K562 (cell line): ENCODE data around the gene HIPK1. TPM values are rescaled to one million over a fixed set of nuclear protein-coding genes. Genes with fewer than 3 reads are reported as not detected.

Experiments used
- ATAC-seq: fragments of 200-7000 bp; cut with Tn5 transposase; 3 replicates; pipeline ENCODE4 v1.9.1; 2020; ENCODE audit warnings: moderate library complexity
- BruUV-seq: library from RNA; stranded (reverse); fragments of 400-500 nt; replicated peaks from 2 replicates; lab custom pipeline; 2021; lab: Mats Ljungman, UMichigan
- CTCF ChIA-PET: fragments of 300-600 bp; formaldehyde crosslinking; extraction: SDS; loops from one replicate; lab custom pipeline; 2021; ENCODE audit warnings: low intra/inter-chr PET ratio; lab: Yijun Ruan, JAX
- POLR2A ChIA-PET: fragments of 300-600, 350-650 bp; sonication (Branson Sonifier 250); formaldehyde crosslinking; extraction: SDS; loops from one replicate; lab custom pipeline; 2021; ENCODE audit warnings: antibody characterized with exemption, inconsistent platforms; lab: Yijun Ruan, JAX
- DNase-seq, 4 experiments: peaks; one replicate each; pipeline versions ENCODE4 v3.0.0 to v3.0.0-alpha.2; 2011 to 2018; ENCODE audit warnings: low spot score in 3 of 4, mixed read lengths in 3 of 4; ENCODE audit errors: extremely low read depth in 1 of 4
- FAIRE-seq: peaks from 2 replicates; lab custom pipeline; 2011; peaks lifted over from hg19 to GRCh38; lab: Jason Lieb, UNC
- H2AFZ ChIP-seq: 2 replicates; pipeline ENCODE4 v1.6.0; 2011; ENCODE audit warnings: low read depth, low read length, control low read depth, inconsistent platforms
- H3K27ac ChIP-seq: fragments of 200-600 bp; 3 replicates; pipeline ENCODE4 v1.8.0; 2011; ENCODE audit warnings: low read depth, mild to moderate bottlenecking, control low read depth, inconsistent platforms, low read length, moderate library complexity, mixed read lengths; ENCODE audit errors: extremely low read depth
- H3K27me3 ChIP-seq, 2 experiments: fragments of 300-600 bp in 1 of 2; 2 replicates in 1 of 2; 3 replicates in 1 of 2; pipeline versions ENCODE4 v1.6.0 to v1.8.0; 2011; ENCODE audit warnings: inconsistent platforms in 2 of 2, low read length in 2 of 2, mild to moderate bottlenecking in 1 of 2, mixed read lengths in 1 of 2, moderate library complexity in 1 of 2; ENCODE audit not compliant: control insufficient read depth in 2 of 2, insufficient read depth in 2 of 2
- H3K36me3 ChIP-seq: fragments of 300-600 bp; 3 replicates; pipeline ENCODE4 v1.8.0; 2011; ENCODE audit warnings: mild to moderate bottlenecking, low read length, inconsistent platforms; ENCODE audit not compliant: control insufficient read depth, insufficient read depth
- H3K4me1 ChIP-seq, 2 experiments: fragments of 200-600 bp in 1 of 2; replicated peaks in 1 of 2; 2 replicates in 1 of 2; 3 replicates in 1 of 2; pipeline versions ENCODE4 v1.5.1 to v1.8.0; 2011; ENCODE audit warnings: inconsistent platforms in 2 of 2, low read length in 2 of 2, mild to moderate bottlenecking in 1 of 2, mixed read lengths in 1 of 2, moderate library complexity in 1 of 2; ENCODE audit not compliant: control insufficient read depth in 2 of 2, insufficient read depth in 2 of 2
- H3K4me2 ChIP-seq: 2 replicates; pipeline ENCODE4 v1.6.1; 2011; ENCODE audit warnings: low read length, control low read depth, inconsistent platforms, mixed read lengths; ENCODE audit not compliant: insufficient read depth
- H3K4me3 ChIP-seq: fragments of 200-600 bp; sonication (generic), shearing (Covaris generic); 2 replicates; pipeline ENCODE4 v1.5.1; 2016; ENCODE audit warnings: control low read depth, inconsistent platforms
- H3K79me2 ChIP-seq: fragments of 200-600 bp; 3 replicates; pipeline ENCODE4 v1.8.0; 2011; ENCODE audit warnings: low read length, inconsistent platforms; ENCODE audit not compliant: control insufficient read depth, insufficient read depth
- H3K9ac ChIP-seq, 2 experiments: 2 replicates each; pipeline versions ENCODE4 v1.6.0 to v1.6.1; 2011; ENCODE audit warnings: low read depth in 2 of 2, low read length in 2 of 2, control low read depth in 1 of 2, inconsistent platforms in 1 of 2, mild to moderate bottlenecking in 1 of 2, mixed read lengths in 1 of 2; ENCODE audit not compliant: insufficient read depth in 1 of 2
- H3K9me1 ChIP-seq: one replicate; pipeline ENCODE4 v1.6.0; 2011; ENCODE audit warnings: inconsistent platforms, mild to moderate bottlenecking, low read length, moderate library complexity; ENCODE audit not compliant: control insufficient read depth, insufficient read depth
- H3K9me3 ChIP-seq: replicated peaks from 2 replicates; pipeline ENCODE4 v1.5.1; 2011; ENCODE audit warnings: low read depth, low read length, inconsistent platforms; ENCODE audit not compliant: control insufficient read depth, insufficient read depth
- H4K20me1 ChIP-seq: replicated peaks from 2 replicates; pipeline ENCODE4 v1.6.1; 2011; ENCODE audit warnings: low read length, inconsistent platforms, mixed read lengths; ENCODE audit not compliant: control insufficient read depth, insufficient read depth
- CBX1 ChIP-seq: sonication (generic); IDR thresholded peaks from 2 replicates; pipeline ENCODE4 v1.6.1; 2016; ENCODE audit warnings: antibody characterized with exemption, low read depth, mild to moderate bottlenecking
- CGGBP1 ChIP-seq: fragments of 250-450 bp; sonication (Bioruptor Pico); IDR thresholded peaks from 2 replicates; pipeline ENCODE4 v1.9.0; 2021; ENCODE audit warnings: mild to moderate bottlenecking
- DIDO1 ChIP-seq: fragments of 450-650 bp; IDR thresholded peaks from 2 replicates; pipeline ENCODE4 v1.6.1; 2016; ENCODE audit warnings: low read depth, missing biosample characterization, missing genetic modification characterization
- FOS ChIP-seq: IDR thresholded peaks from 3 replicates; pipeline ENCODE4 v1.6.1; 2011; ENCODE audit not compliant: insufficient read length; ENCODE audit errors: extremely low read depth
- GABPB2 ChIP-seq: fragments of 250-450 bp; sonication (Bioruptor Pico); conservative IDR thresholded peaks from 2 replicates; pipeline ENCODE4 v1.5.1; 2021; ENCODE audit warnings: mild to moderate bottlenecking
- KDM1A ChIP-seq, 2 experiments: fragments of 450-650 bp; IDR thresholded peaks; 2 replicates each; pipeline ENCODE4 v1.6.1; 2016; ENCODE audit warnings: mild to moderate bottlenecking in 2 of 2
- SUPT5H ChIP-seq: fragments of 450-650 bp; IDR thresholded peaks from 2 replicates; pipeline ENCODE4 v1.6.1; 2016
- TAF1 ChIP-seq: IDR thresholded peaks from 2 replicates; pipeline ENCODE4 v1.6.1; 2011; ENCODE audit warnings: mild to moderate bottlenecking, low read length, moderate library complexity; ENCODE audit not compliant: insufficient read depth, control insufficient read depth, severe bottlenecking; ENCODE audit errors: extremely low read depth
- TFE3 ChIP-seq: fragments of 450-650 bp; formaldehyde crosslinking; IDR thresholded peaks from 2 replicates; pipeline ENCODE4 v1.4.0; 2020; ENCODE audit warnings: mild to moderate bottlenecking, mixed read lengths
- ZNF3 ChIP-seq: fragments of 250-450 bp; sonication (Bioruptor Pico); IDR thresholded peaks from 2 replicates; pipeline ENCODE4 v1.5.0; 2021; ENCODE audit warnings: mild to moderate bottlenecking, moderate library complexity
- ZSCAN32 ChIP-seq: fragments of 450-650 bp; formaldehyde crosslinking; IDR thresholded peaks from 2 replicates; pipeline ENCODE4 v1.4.0; 2020; ENCODE audit warnings: mild to moderate bottlenecking, moderate library complexity
- WGBS: fragments of 100-300 bp; shearing (Covaris generic); methylation state at CpG from one replicate; pipeline ENCODE4 v1.1.6; 2016; ENCODE audit warnings: low coverage, mixed read lengths; ENCODE audit not compliant: insufficient coverage; ENCODE audit errors: missing lambda C conversion rate; 5-methylcytosine and 5-hydroxymethylcytosine counted together
- in situ Hi-C: fragments of 300-500 bp; cut with MboI; formaldehyde crosslinking; loops from 4 replicates; pipeline ENCODE4 v1.15.0; 2018; ENCODE audit warnings: inconsistent platforms, mixed read lengths
- intact Hi-C: fragments of 100-400 bp; cut with micrococcal nuclease; formaldehyde crosslinking; loops from 2 replicates; pipeline ENCODE4 v1.14.2; 2022
- polyA plus RNA-seq, 8 experiments: library from polyadenylated mRNA; depleted of rRNA in 4 of 8; stranded (reverse) in 5 of 8; unstranded in 3 of 8; fragments of >200 nt; fragmentation: Nextera tagmentation in 2 of 8; fragmentation: Illumina TruSeq in 1 of 8; extraction: Ambion mirVana in 2 of 8; extraction: Trizol in 1 of 8; gene quantifications; 2 replicates each; pipeline versions ENCODE4 v1.2.1 to v1.2.3, GENCODE V29; 2011 to 2014; ENCODE audit warnings: inconsistent platforms in 1 of 8, missing spikeins in 1 of 8
- total RNA-seq, 7 experiments: library from RNA; depleted of rRNA in 6 of 7; stranded (reverse); fragments of >200 nt in 6 of 7; fragmentation: Illumina TruSeq in 2 of 7; extraction: Trizol in 2 of 7; gene quantifications; 2 replicates each; pipeline versions ENCODE4 v1.2.1 to v1.2.3, GENCODE V29; 2011 to 2021; ENCODE audit warnings: low replicate concordance in 1 of 7

HIPK1 gene
- total and polyA plus RNA-seq, 9 of the 15 experiments (the other 6 are each of a cell fraction or from before 2014, with no cell fraction given) = 10.0 to 57.9 (median 29.6) TPM

- ChIA-PET POLR2A (no interaction called here), CTCF (no interaction called here)
- FAIRE-seq = no peak
- Histone ChIP-seq H3K36me3 (no peaks in the 10 kb centered on the region), H4K20me1 (no peaks in the 10 kb centered on the region), H3K9ac (no peak overlapping the region), H3K9me1 (no peaks in the 10 kb centered on the region), H3K79me2 (no peaks in the 10 kb centered on the region), H3K4me1 (no peaks in the 10 kb centered on the region), H3K4me3 (no peak overlapping the region), H3K27me3 (peaks cover 3 to 13% of the 10 kb centered on the region in 2 experiments; a peak in 4 of 5 replicates), H3K27ac (no peak overlapping the region), H3K9me3 (no peaks in the 10 kb centered on the region), H3K4me2 (no peak overlapping the region)
- WGBS = under 1% methylated on average over 6 of the region's 6 CpGs
- no peak for ATAC-seq
- in situ Hi-C loops (no loop called here), intact Hi-C loops (no loop called here)
- BruUV-seq = no TSS peak
- DNase-seq = no peak
- TF ChIP-seq ZNF3 (no peak), CBX1 (no peak), DIDO1 (no peak), TFE3 (CRISPR knock-in tag) (no peak), KDM1A (IDR thresholded peaks at IDR 0.05) (no peak), FOS (no peak), GABPB2 (CRISPR knock-in tag) (no peak), ZSCAN32 (no peak), SUPT5H (no peak), TAF1 (no peak), CGGBP1 (CRISPR knock-in tag) (no peak)
- TF ChIP-seq, all 486 proteins: peak for 0
- no peak overlapping the region for H2AFZ ChIP-seq
Measured at GRCh38 chr1:114026797-114027196, 97.7 kb downstream of the HIPK1 start.

Other genes with a start within 250 kb of the HIPK1 start
Only the 7 nearest of the 8 such genes appear.
- gene PHTF1, start 169.8 kb upstream of the HIPK1 start, total RNA-seq (2014; rRNA removed) = 20.4 and 20.6 TPM in 2 replicates
- gene PHTF1, start 169.8 kb upstream of the HIPK1 start, total RNA-seq (2014; rRNA removed; fragmentation: Illumina TruSeq; extraction: Trizol) = 28.8 and 32.0 TPM in 2 replicates
- 34.4 and 36.2 TPM in 2 replicates for gene PHTF1, start 169.8 kb upstream of the HIPK1 start, total RNA-seq (2015; rRNA removed; fragmentation: Illumina TruSeq; extraction: Trizol)
- gene PHTF1, start 169.8 kb upstream of the HIPK1 start, total RNA-seq (2021) = 26.9 and 28.8 TPM in 2 replicates
- 14.7 and 23.0 TPM in 2 replicates for gene PHTF1, start 169.8 kb upstream of the HIPK1 start, polyA plus RNA-seq (2011; rRNA removed)
- gene PHTF1, start 169.8 kb upstream of the HIPK1 start, polyA plus RNA-seq (2014; fragmentation: Illumina TruSeq; extraction: Trizol) = 20.7 and 22.5 TPM in 2 replicates
- gene PHTF1, start 169.8 kb upstream of the HIPK1 start, polyA plus RNA-seq (2014; fragmentation: Nextera tagmentation; extraction: Ambion mirVana) = 10 to 100 TPM in 1 of 2 experiments, 1 to 10 TPM in 1; 8.4 to 10.8 TPM
- gene PHTF1, start 169.8 kb upstream of the HIPK1 start, polyA plus RNA-seq (2014; rRNA removed) = 20.9 and 23.8 TPM in 2 replicates
- gene RSBN1, start 116.8 kb upstream of the HIPK1 start, total RNA-seq (2014; rRNA removed) = 12.6 and 13.7 TPM in 2 replicates
- gene RSBN1, start 116.8 kb upstream of the HIPK1 start, total RNA-seq (2014; rRNA removed; fragmentation: Illumina TruSeq; extraction: Trizol) = 15.4 and 17.2 TPM in 2 replicates
- gene RSBN1, start 116.8 kb upstream of the HIPK1 start, total RNA-seq (2015; rRNA removed; fragmentation: Illumina TruSeq; extraction: Trizol) = 17.2 and 18.2 TPM in 2 replicates
- gene RSBN1, start 116.8 kb upstream of the HIPK1 start, total RNA-seq (2021) = 17.6 and 20.3 TPM in 2 replicates
- 20.7 and 24.3 TPM in 2 replicates for gene RSBN1, start 116.8 kb upstream of the HIPK1 start, polyA plus RNA-seq (2011; rRNA removed)
- 12.2 and 12.6 TPM in 2 replicates for gene RSBN1, start 116.8 kb upstream of the HIPK1 start, polyA plus RNA-seq (2014; fragmentation: Illumina TruSeq; extraction: Trizol)
- gene RSBN1, start 116.8 kb upstream of the HIPK1 start, polyA plus RNA-seq (2014; fragmentation: Nextera tagmentation; extraction: Ambion mirVana) = 10 to 100 TPM in 1 of 2 experiments, 1 to 10 TPM in 1; 4.5 to 13.0 TPM
- 7.2 and 10.2 TPM in 2 replicates for gene RSBN1, start 116.8 kb upstream of the HIPK1 start, polyA plus RNA-seq (2014; rRNA removed)
- 0.82 and 1.3 TPM in 2 replicates for gene PTPN22, start 57.6 kb upstream of the HIPK1 start, total RNA-seq (2014; rRNA removed)
- gene PTPN22, start 57.6 kb upstream of the HIPK1 start, total RNA-seq (2014; rRNA removed; fragmentation: Illumina TruSeq; extraction: Trizol) = 1.9 and 2.0 TPM in 2 replicates
- gene PTPN22, start 57.6 kb upstream of the HIPK1 start, total RNA-seq (2015; rRNA removed; fragmentation: Illumina TruSeq; extraction: Trizol) = 4.6 and 5.3 TPM in 2 replicates
- gene PTPN22, start 57.6 kb upstream of the HIPK1 start, total RNA-seq (2021) = 1.0 and 1.3 TPM in 2 replicates
- 0.45 and 0.76 TPM in 2 replicates for gene PTPN22, start 57.6 kb upstream of the HIPK1 start, polyA plus RNA-seq (2011; rRNA removed)
- gene PTPN22, start 57.6 kb upstream of the HIPK1 start, polyA plus RNA-seq (2014; fragmentation: Illumina TruSeq; extraction: Trizol) = 1.9 and 2.3 TPM in 2 replicates
- 1 to 10 TPM; 1.1 to 1.6 TPM for gene PTPN22, start 57.6 kb upstream of the HIPK1 start, polyA plus RNA-seq (2014; fragmentation: Nextera tagmentation; extraction: Ambion mirVana)
- 0.95 and 1.4 TPM in 2 replicates for gene PTPN22, start 57.6 kb upstream of the HIPK1 start, polyA plus RNA-seq (2014; rRNA removed)
- gene BCL2L15, start 41.7 kb upstream of the HIPK1 start, total RNA-seq (2014; rRNA removed) = 0.09 and 0.12 TPM in 2 replicates
- gene BCL2L15, start 41.7 kb upstream of the HIPK1 start, total RNA-seq (2014; rRNA removed; fragmentation: Illumina TruSeq; extraction: Trizol) = 0.32 and 0.33 TPM in 2 replicates
- 0.19 and 0.36 TPM in 2 replicates for gene BCL2L15, start 41.7 kb upstream of the HIPK1 start, total RNA-seq (2015; rRNA removed; fragmentation: Illumina TruSeq; extraction: Trizol)
- gene BCL2L15, start 41.7 kb upstream of the HIPK1 start, total RNA-seq (2021) = 0.09 and 0.72 TPM in 2 replicates
- gene BCL2L15, start 41.7 kb upstream of the HIPK1 start, polyA plus RNA-seq (2011; rRNA removed) = 0.25 and 0.74 TPM in 2 replicates
- 0.06 and 0.26 TPM in 2 replicates for gene BCL2L15, start 41.7 kb upstream of the HIPK1 start, polyA plus RNA-seq (2014; fragmentation: Illumina TruSeq; extraction: Trizol)
- under 1 TPM in 1 of 2 experiments, not detected in 1; 0.42 TPM for gene BCL2L15, start 41.7 kb upstream of the HIPK1 start, polyA plus RNA-seq (2014; fragmentation: Nextera tagmentation; extraction: Ambion mirVana)
- gene BCL2L15, start 41.7 kb upstream of the HIPK1 start, polyA plus RNA-seq (2014; rRNA removed) = 0.32 and 0.78 TPM in 2 replicates
- gene AP4B1, start 24.5 kb upstream of the HIPK1 start, total RNA-seq (2014; rRNA removed) = 15.8 and 20.2 TPM in 2 replicates
- gene AP4B1, start 24.5 kb upstream of the HIPK1 start, total RNA-seq (2014; rRNA removed; fragmentation: Illumina TruSeq; extraction: Trizol) = 24.6 and 30.4 TPM in 2 replicates
- 21.2 and 21.7 TPM in 2 replicates for gene AP4B1, start 24.5 kb upstream of the HIPK1 start, total RNA-seq (2015; rRNA removed; fragmentation: Illumina TruSeq; extraction: Trizol)
- gene AP4B1, start 24.5 kb upstream of the HIPK1 start, total RNA-seq (2021) = 22.2 and 23.8 TPM in 2 replicates
- gene AP4B1, start 24.5 kb upstream of the HIPK1 start, polyA plus RNA-seq (2011; rRNA removed) = 36.5 and 37.3 TPM in 2 replicates
- 26.7 and 28.5 TPM in 2 replicates for gene AP4B1, start 24.5 kb upstream of the HIPK1 start, polyA plus RNA-seq (2014; fragmentation: Illumina TruSeq; extraction: Trizol)
- 10 to 100 TPM; 21.9 to 28.2 TPM for gene AP4B1, start 24.5 kb upstream of the HIPK1 start, polyA plus RNA-seq (2014; fragmentation: Nextera tagmentation; extraction: Ambion mirVana)
- 26.1 and 32.0 TPM in 2 replicates for gene AP4B1, start 24.5 kb upstream of the HIPK1 start, polyA plus RNA-seq (2014; rRNA removed)
- gene DCLRE1B, start 24.0 kb upstream of the HIPK1 start, total RNA-seq (2014; rRNA removed) = 10.6 and 15.8 TPM in 2 replicates
- 17.2 and 19.2 TPM in 2 replicates for gene DCLRE1B, start 24.0 kb upstream of the HIPK1 start, total RNA-seq (2014; rRNA removed; fragmentation: Illumina TruSeq; extraction: Trizol)
- 22.6 and 22.9 TPM in 2 replicates for gene DCLRE1B, start 24.0 kb upstream of the HIPK1 start, total RNA-seq (2015; rRNA removed; fragmentation: Illumina TruSeq; extraction: Trizol)
- 22.8 and 23.7 TPM in 2 replicates for gene DCLRE1B, start 24.0 kb upstream of the HIPK1 start, total RNA-seq (2021)
- 11.0 and 11.7 TPM in 2 replicates for gene DCLRE1B, start 24.0 kb upstream of the HIPK1 start, polyA plus RNA-seq (2011; rRNA removed)
- 25.9 and 28.8 TPM in 2 replicates for gene DCLRE1B, start 24.0 kb upstream of the HIPK1 start, polyA plus RNA-seq (2014; fragmentation: Illumina TruSeq; extraction: Trizol)
- 10 to 100 TPM; 12.4 to 22.2 TPM for gene DCLRE1B, start 24.0 kb upstream of the HIPK1 start, polyA plus RNA-seq (2014; fragmentation: Nextera tagmentation; extraction: Ambion mirVana)
- 14.9 and 18.0 TPM in 2 replicates for gene DCLRE1B, start 24.0 kb upstream of the HIPK1 start, polyA plus RNA-seq (2014; rRNA removed)
- gene OLFML3, start 50.1 kb downstream of the HIPK1 start, total RNA-seq (2014; rRNA removed) = not detected in 2 replicates
- gene OLFML3, start 50.1 kb downstream of the HIPK1 start, total RNA-seq (2014; rRNA removed; fragmentation: Illumina TruSeq; extraction: Trizol) = 0.07 TPM in 1 of 2 replicates, not detected in the other
- 0.07 and 0.08 TPM in 2 replicates for gene OLFML3, start 50.1 kb downstream of the HIPK1 start, total RNA-seq (2015; rRNA removed; fragmentation: Illumina TruSeq; extraction: Trizol)
- 0.13 and 0.16 TPM in 2 replicates for gene OLFML3, start 50.1 kb downstream of the HIPK1 start, total RNA-seq (2021)
- not detected in 2 replicates for gene OLFML3, start 50.1 kb downstream of the HIPK1 start, polyA plus RNA-seq (2011; rRNA removed)
- gene OLFML3, start 50.1 kb downstream of the HIPK1 start, polyA plus RNA-seq (2014; fragmentation: Illumina TruSeq; extraction: Trizol) = not detected in 2 replicates
- not detected for gene OLFML3, start 50.1 kb downstream of the HIPK1 start, polyA plus RNA-seq (2014; fragmentation: Nextera tagmentation; extraction: Ambion mirVana)
- gene OLFML3, start 50.1 kb downstream of the HIPK1 start, polyA plus RNA-seq (2014; rRNA removed) = not detected in 2 replicates